GM19324 (cell line): Measurements from ENCODE around the gene PCSK9.
A peak's percentile ranks its signal among the peaks of the same experiment; 100 is the strongest.
"Not testable (repeated sequence)": the region's sequence is repeated elsewhere in the genome, so short reads cannot be mapped to it uniquely, and the experiment has no call there.

ENCODE experiments used
- ATAC-seq: cut with Tn5 transposase; IDR thresholded peaks from one replicate; pipeline ENCODE4 v1.9.1; 2021; ENCODE audit warnings: mild to moderate bottlenecking, moderate library complexity; ENCODE audit not compliant: unreplicated experiment, low FRiP score

The PCSK9 gene

GRCh38 chr1:55007625-55008024 is 31.7 kb upstream of the PCSK9 start:
- no peak for ATAC-seq

DNA sequence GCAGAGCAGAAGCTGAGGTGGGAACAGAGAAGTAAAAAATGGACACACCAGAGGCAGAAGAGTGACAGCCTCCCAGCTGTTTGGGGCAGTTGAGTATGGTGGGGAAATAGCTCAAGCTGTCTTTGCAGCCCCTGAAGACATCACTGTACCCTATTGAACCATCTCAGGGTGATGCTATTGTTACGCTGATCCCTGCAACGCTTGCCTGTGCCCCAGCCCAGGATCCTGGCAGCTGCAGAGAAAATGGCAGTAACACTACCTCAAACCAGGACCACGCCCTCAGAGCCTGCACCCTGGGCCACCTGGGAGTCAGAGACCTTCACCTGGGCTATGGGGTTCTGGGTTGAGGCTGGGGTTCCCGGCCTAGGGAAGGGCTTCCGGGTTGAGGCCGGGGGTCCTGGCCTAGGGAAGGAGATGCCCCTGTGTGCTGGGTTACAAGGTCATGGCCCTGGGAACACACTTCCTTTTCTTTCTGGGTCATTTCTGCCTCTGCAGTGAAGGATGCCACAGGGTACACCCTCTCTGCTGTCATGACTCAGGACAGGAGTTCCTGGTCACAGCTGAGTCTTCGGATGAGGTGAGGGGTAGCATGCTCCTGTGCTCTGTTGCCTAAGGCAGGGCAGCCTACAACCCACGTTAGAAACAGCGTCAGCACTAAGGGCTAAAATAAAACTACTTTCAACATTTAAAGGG is 29.0 kb upstream of the PCSK9 start:
- no peak for ATAC-seq

- ATAC-seq: no peak
Observed at GRCh38 chr1:55010887-55011217, 28.5 kb upstream of the PCSK9 start.

DNA sequence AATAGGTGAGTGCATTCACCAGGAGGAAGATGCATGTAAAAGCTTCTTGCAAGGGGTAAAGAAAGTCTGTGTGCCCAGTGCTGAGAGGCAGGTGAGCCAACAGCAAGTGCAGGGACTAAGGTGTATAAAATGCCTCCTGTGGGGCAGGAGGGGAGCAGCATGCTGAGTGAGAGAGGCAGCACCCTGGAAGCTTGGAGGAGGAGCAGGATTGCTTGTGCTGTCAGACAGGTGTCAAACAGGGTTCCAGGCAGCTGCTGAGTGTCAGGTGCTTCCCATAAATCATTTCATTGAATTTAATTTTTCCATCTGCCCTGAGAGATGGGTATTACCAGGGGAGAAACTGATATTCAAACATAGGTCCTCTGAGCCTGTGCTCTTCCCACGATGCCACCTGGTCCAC is 26.7 kb upstream of the PCSK9 start:
- ATAC-seq: no peak

GRCh38 chr1:55015123-55015522 is 24.2 kb upstream of the PCSK9 start:
- ATAC-seq: no peak

DNA sequence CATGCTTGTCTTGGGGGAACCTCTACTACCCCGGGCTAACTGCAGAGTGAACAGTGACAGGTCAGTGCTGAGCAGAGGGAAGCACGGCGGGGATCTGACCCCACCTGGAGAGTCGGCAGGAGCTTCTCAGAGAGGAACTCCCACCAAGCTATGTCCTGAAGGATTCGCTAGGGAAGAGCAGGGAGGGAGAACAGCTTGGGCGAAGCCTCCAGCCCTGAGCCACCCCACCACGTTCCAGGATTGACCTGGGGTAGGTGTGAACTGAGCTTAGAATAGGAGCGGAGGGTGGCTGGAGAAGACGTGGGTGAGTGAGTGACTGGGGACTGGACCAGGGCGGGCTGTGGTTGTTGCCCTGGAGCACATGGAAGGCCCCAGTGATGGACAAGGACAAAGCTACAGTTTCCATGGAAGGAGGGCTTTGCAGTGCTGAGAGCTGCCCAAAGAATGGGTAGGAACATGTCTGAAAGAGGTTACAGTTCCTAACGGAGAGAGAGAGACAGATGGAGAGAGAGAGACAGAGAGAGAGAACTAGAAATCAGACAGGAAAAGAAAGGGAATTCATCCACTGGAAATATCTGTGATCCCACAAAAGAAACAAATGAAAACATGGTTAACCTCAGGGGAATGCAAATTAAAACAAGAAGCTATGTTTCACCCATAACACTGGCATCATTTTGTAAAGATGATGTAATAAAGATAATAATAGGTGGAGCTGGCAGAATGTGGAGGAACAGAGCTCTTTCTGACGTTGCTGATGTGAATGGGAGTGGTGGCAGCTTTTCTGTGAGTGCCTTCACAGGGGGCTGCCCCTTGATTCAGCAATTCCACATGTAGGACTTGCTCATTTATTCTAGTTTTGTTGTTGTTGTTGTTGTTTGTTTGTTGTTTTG is 23.4 kb upstream of the PCSK9 start:
- no peak for ATAC-seq

GRCh38 chr1:55018395-55018794 is 21.0 kb upstream of the PCSK9 start:
- ATAC-seq: no peak

DNA sequence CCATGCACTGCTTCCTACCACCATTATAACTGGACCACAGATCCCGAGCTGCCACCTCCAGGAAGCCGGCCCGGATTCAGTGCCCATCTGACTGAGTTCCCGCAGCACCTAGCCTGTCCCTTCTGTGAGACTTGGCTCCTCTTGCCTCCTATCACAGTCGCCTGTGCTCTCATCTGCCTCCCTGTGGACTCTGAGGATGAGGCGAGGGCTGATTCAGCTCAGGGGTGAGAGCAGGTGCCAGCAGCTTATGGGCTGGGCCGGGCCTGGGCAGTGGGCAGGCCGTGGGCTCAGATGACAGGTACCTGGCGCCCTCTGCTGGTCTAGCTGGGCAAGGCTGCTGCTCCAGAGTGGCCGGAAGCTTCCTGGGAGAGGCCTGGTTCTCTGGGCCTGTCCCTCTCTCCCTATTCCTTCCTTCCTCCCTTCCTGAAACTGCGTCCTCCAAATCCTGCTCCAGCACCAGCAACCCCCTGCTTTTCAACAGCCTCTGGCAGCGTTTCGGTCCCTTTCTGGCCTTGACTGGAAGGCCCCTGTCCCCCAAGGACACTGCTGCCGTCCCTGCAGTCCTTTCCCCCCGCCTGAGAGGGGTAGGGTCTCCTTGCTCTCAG is 17.3 kb upstream of the PCSK9 start:
- peak; percentile 59 for ATAC-seq

GRCh38 chr1:55024163-55024562 is 15.2 kb upstream of the PCSK9 start:
- ATAC-seq: not testable (repeated sequence)

- not testable (repeated sequence) for ATAC-seq
Observed at GRCh38 chr1:55026682-55027081, 12.7 kb upstream of the PCSK9 start.

DNA sequence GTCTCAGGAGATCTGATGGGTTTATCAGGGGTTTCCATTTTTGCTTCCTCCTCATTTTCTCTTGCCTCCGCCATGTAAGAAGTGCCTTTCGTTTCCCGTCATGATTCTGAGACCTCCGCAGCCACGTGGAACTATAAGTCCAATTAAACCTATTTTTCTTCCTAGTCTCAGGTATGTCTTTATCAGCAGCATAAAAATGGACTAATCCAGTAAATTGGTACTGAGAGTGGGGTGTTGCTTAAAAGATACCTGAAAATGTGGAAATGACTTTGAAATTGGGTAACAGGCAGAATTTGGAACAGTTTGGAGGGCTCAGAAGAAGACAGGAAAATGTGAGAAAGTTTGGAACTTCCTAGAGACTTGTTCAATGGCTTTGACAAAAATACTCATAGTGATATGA is 8.2 kb upstream of the PCSK9 start:
- not testable (repeated sequence) for ATAC-seq

DNA sequence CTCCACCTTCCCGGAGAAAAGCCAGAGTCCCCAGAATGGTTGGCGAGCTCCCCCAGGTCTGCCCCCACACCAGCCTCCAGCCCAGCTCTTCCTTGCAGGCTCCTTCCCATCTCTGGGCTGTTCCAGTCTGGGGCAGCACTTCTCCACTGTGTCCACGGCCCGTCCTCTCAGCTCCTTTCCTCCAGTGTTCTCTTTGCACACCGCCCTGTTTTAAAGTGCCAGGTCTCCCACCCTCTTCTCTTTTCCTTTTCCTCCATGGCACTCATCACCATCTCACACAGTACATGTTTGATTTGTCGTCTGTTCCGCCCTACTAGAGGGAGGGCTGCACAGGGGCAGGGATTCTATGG is 6.1 kb upstream of the PCSK9 start:
- ATAC-seq: no peak

DNA sequence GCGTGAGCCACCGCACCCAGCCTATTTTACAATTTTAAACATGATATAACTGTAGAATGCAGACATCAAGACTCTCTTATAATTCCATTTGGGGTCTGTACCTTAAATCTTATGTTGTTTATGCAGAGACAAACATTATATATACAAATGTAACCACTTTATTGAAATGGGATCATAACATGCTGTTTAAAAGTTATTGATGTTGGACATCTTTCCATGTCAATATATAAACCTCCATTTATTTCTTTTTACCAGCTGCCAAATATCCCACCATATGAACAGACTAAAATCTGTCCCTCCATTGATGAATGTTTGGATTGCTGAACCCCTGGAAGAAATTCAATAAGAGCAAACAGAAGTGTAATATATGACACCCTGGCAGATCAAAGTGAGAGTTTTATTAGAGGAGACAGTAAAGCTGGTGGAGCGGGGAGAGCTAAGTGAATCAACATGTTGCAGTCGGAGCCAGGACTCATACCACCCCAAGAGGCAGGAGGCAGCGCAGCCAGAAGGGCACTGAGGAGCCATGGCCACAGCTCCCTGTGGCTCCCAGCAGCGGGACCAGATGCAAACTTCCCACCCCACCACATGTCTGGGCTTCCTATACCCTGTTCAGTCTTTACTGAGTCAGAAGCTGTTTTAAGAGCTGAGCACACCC is 4.7 kb upstream of the PCSK9 start:
- no peak for ATAC-seq

DNA sequence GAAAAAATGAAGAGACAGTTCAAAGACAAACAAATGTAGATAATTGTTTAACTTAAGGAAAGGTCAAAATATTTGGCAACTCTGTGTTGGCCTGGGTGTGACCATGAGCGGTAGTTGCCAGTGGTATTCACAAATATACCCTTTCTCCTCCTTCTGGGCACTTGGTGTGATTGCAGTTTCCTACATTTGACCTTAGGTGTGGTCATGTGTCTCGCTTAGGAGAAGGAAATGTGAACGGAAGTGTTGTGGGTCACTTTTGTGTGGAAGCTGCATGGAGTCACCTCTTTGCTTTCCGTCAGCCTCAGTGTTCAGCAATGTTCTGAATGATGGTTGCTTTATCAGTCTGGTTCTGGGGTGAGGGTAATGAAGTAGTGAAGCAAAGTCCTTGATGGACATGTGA is 3.4 kb upstream of the PCSK9 start:
- ATAC-seq: no peak

DNA sequence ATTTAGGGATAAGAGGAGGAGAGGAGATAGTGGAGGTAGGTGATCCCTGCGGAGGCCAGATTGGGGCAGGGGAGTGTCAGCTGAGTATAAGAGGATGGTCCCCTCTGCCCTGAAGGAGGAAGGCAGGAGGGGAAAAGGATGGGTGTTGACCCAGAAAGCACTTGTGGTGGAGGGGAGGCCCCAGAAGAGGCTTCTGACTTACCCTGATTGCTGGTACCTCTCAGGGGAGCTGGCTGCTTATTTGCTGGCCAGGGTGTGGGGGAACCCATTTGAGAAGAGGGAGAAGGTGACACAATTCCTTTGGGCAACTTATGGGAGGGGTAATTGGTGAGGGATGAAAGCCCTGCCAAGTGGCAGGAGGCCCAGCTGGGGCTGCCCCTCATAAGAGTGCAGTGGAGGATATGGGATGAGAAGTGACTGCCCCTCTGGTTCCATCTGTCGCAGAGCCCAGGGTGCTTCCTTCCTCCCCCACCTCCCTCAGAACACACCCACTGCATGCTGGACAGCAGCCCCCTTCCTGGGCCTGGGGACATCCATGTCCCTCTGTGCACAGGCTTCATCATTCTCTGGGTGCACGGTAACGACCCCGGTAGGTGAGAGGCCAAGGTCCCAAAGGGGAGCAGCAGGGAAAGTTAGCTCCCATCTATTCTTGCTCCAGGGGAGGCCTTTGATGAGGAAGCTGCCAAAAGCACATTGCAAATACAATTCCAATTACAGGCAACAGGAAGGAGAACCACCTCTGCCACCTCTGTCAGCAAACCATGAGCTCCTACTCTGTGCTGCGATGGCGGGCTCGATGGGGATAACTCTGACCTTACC is 1.4 kb upstream of the PCSK9 start:
- ATAC-seq: no peak

DNA sequence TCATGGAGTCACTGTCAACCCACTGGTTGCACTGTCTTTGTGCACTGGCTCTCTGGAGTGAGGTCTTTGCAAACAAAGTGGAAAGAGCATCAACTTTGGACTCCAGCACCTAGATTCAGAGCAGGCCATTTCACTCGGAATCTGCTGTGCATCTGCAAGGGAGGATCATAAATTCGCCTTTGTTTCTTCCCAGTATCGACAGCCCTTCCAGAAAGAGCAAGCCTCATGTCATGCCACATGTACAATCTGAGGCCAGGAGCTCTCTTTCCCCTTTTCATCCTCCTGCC is 853 bp upstream of the PCSK9 start:
- ATAC-seq: no peak

DNA sequence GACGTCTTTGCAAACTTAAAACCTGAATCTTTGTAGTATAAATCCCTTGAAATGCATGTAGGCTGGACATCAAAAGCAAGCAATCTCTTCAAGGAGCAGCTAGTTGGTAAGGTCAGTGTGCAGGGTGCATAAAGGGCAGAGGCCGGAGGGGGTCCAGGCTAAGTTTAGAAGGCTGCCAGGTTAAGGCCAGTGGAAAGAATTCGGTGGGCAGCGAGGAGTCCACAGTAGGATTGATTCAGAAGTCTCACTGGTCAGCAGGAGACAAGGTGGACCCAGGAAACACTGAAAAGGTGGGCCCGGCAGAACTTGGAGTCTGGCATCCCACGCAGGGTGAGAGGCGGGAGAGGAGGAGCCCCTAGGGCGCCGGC is 390 bp upstream of the PCSK9 start:
- ATAC-seq: no peak

- ATAC-seq: no peak
Observed at GRCh38 chr1:55040083-55040932, 960 bp downstream of the PCSK9 start.

DNA sequence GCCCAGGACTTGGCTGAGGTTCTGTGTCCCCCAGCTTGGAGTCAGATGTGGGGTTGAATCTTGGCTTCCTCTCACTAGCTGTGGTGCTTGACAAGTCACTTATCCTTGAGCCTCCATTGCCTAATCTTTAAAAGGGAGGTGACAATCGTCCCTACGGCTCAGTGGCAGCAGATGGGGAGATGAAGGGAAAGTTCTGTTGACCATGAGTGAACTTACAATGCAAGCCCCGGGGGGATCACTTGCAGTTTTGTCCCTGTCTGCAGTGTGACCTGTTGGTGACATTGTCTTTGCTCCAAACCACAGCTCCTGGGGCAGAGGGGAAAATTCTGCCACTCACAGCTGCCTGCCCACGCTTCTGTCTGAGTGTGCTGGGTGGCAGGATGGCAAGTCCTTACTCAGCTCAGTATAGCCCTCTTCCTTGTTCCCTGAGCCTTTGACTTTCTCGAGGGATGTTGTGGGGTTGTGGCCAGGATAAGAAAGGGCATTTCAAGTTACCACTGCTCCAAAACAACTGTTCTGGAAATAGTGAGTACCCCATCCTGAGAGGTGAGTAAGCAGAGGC is 1.7 kb downstream of the PCSK9 start:
- no peak for ATAC-seq

DNA sequence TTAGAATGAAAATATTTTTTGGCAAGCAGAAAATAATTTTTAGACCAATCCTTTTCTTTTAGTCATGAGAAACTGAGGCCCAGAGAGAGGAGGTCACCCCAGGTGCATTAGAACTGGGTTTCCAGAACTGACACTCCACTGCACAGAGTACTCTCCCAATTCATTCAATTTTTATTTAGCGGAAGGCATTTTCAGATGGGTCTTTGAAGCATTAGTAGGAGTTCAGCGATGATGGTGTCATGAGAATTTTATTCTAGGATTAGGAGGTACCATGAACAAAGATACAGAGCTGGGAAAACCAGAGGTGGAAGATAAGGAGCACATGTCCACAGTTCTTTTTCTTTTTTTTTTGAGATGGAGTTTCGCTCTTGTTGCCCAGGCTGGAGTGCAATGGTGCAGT is 2.3 kb downstream of the PCSK9 start:
- ATAC-seq: no peak
